HuH-7 (cell line): ENCODE data around the gene PGR.

Source experiments
- DNase-seq: peaks from one replicate; pipeline ENCODE4 v3.0.0; 2011; ENCODE audit warnings: low spot score

PGR gene

GRCh38 chr11:101008961-101009689 lies 120.5 kb downstream of the PGR start:
- DNase-seq, result no peak

GRCh38 chr11:101003468-101003867 lies 126.1 kb downstream of the PGR start:
- peak; percentile 10 for DNase-seq

DNA sequence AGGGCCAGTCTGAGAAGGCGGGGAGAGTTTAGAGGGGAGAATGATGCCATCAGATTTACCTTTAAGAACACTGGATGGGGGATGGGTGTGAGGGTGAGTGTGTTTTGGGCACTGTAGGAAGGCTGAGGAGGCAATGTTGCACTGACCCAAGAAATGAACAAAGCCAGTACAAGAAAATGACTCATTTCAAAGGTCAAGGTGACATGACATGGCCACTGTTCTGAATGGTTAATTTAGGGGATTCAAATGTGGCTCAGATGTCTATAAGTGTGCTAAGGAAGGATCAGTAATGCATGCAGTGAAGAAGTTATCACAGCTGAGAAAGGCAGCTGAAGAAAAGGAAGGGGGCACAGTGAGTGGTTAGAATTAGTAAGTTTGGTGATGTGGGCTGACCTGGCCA lies 129.9 kb downstream of the PGR start:
- DNase-seq, result no peak

DNA sequence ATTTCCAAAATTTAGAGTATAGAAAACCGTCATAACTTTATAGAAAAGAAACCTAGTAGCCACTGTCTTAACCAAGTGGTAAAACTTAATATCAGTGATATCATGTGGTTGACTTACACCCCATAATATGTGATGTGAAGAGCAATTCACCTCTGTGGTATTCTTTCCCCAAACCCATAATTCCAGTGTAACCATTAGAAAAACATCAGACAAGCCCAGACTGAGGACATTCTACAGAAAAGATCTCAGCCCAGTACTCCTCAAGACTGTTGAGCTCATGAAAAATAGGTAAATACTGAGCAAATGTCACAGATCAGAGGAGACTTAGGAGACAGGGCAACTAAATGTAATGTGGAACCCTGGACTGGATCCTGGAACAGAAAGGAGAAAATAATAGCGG lies 134.6 kb downstream of the PGR start:
- no peak for DNase-seq

GRCh38 chr11:100991541-100991940 lies 138.1 kb downstream of the PGR start:
- DNase-seq, result no peak

- no peak for DNase-seq
Observed at GRCh38 chr11:100990931-100991330, 138.7 kb downstream of the PGR start.

DNA sequence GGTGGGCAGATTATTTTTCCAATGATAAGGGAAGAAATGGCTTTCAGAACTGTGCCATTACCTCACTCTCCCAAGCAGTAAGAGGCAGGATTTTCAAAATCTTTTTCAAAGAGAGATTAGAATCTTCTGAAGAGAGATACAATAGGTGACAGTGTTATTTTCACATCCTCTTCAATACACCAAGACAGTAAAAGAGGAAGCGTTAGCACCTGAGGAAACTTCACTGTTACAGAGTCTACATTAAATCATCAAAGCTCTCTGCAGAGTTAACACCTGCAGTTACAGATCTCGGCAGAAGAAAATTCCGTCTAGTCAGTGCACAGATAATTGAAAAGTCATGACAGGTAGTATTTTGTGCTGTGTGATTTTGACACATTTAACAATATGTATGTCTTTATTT lies 144.9 kb downstream of the PGR start:
- DNase-seq, result no peak

DNA sequence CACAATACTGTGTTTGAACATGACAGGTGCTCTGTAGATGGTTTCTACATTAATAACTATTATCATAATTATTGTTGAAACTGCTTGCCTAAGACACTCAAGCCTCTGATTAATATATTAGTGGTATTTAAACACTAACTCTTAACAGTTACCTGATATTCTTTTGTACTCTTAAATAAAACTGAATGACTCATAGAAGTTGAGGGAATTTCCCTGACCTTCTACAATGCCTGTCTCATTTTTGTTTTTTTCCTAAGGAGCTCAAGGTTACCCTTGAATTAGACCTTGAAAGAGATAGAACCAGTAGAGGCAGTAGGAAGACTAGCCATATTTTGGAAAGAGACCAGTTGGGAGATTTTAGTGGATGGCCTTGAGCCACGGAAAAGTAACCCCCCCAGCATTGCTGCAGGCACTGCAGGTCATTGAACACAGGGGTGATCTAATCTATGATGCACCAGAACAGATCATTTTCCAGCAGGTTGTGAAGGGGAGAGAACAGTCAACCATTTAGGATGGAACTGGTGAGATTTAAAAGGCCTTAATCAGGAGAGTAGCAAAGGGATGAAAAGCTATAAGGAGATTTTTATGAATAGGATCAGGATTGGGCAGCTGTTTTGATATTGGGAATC lies 148.3 kb downstream of the PGR start:
- DNase-seq, result no peak

DNA sequence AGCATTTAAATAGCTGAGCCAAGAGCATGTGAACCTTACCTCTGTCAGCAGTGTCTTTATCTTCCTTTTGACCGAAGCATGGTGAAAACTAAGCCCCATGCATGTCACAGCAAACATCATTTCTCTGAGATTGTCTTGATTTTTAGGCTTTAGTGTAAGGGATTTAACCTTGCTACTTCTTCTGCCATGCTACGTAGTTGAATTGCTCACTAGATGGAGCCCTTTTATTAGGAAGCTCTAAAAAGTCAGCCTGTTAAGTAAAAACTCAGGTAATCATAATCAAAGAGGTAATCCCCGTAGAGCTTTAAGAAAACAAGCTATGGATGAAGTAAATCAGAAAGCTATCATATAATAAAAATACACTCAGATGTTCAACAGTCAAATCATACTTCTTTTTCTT lies 149.5 kb downstream of the PGR start:
- DNase-seq, result no peak
